ENCODE results near the gene GJB4.

The GJB4 gene

DNA sequence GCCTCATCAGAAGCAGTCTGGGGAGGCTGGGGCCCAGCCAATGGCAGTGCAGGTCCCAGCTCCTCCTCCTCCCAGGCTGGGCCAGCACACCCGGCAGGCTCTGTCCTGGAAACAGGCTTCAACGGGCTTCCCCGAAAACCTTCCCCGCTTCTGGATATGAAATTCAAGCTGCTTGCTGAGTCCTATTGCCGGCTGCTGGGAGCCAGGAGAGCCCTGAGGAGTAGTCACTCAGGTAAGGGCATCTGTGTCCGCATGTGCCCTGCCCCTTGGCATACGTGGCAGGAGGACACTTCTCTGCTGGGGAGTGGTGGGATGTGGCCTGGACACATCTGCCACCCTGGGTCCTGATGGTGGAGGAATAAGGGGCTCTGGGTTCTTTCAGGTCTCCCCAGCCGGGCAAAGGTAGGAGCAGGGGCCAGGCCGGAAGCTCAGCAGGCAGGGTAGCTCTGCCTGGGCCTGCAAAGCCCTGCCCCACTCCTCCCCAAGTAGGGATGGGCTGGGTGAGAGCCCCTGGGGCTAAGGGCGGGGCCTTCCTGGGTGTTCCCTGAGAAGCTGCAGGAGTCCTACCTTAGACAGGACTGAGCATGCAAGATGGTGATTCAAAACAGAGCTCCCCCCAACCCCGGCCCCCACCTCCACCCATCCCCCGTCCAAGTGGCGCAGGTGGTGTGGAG lies 4.4 kb upstream of the GJB4 start, which contains the start of gene GJB5:
TSS of gene GJB5 (plus strand) at position 84 of the 674 bp plus-strand sequence. CDS start 2,284 bp downstream, outside the sequence.
- CTCF ChIA-PET = interaction anchor here (5.4 kb wide), 1 partner anchor 12 kb away, joined by 31 read pairs; no protein-coding TSS in a partner anchor
- TF ChIP-seq, protein P1, sequence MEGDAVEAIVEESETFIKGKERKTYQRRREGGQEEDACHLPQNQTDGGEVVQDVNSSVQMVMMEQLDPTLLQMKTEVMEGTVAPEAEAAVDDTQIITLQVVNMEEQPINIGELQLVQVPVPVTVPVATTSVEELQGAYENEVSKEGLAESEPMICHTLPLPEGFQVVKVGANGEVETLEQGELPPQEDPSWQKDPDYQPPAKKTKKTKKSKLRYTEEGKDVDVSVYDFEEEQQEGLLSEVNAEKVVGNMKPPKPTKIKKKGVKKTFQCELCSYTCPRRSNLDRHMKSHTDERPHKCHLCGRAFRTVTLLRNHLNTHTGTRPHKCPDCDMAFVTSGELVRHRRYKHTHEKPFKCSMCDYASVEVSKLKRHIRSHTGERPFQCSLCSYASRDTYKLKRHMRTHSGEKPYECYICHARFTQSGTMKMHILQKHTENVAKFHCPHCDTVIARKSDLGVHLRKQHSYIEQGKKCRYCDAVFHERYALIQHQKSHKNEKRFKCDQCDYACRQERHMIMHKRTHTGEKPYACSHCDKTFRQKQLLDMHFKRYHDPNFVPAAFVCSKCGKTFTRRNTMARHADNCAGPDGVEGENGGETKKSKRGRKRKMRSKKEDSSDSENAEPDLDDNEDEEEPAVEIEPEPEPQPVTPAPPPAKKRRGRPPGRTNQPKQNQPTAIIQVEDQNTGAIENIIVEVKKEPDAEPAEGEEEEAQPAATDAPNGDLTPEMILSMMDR (IDR thresholded peaks at IDR 0.05; ENCODE audit: control extremely low read depth, extremely low read depth, low read depth, missing control alignments) = no peak
- POLR2A ChIA-PET = no interaction called here
- no peak for DNase-seq (ENCODE audit: extremely low spot score)

DNA sequence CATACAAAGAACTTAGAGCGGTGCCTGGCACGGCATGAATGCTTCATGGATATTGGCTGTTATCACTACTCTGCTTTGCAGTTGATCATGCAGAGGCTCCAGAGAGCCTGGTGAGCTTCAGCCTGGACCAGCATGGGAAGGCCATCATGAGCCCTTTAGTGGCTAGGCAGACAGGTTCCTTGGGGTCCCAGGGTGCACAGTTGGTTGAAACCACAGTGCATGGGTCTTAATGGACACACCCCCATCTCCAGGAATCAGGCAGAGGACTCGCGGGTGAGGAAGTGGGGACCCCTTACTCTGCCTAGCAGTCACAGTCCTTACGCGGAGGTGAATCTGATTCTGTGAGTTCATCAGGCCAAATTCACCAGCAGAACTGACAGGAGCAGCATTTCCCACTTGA lies 3.6 kb upstream of the GJB4 start:
- ChIA-PET CTCF (no interaction called here), POLR2A (no interaction called here)
- no peak for DNase-seq (ENCODE audit: extremely low spot score)
- TF ChIP-seq, protein P1 (IDR thresholded peaks at IDR 0.05; ENCODE audit: control extremely low read depth, extremely low read depth, low read depth, missing control alignments) = no peak

GRCh38 chr1:34757386-34757785 lies 2.2 kb upstream of the GJB4 start:
- no peak for DNase-seq (ENCODE audit: extremely low spot score)
- ChIA-PET CTCF (interaction anchor here (1.9 kb wide), 1 partner anchor 15 kb away, joined by 13 read pairs; no protein-coding TSS in a partner anchor), POLR2A (no interaction called here)
- TF ChIP-seq, protein P1 (IDR thresholded peaks at IDR 0.05; ENCODE audit: control extremely low read depth, extremely low read depth, low read depth, missing control alignments) = no peak

GRCh38 chr1:34758751-34759150 lies 789 bp upstream of the GJB4 start:
- ChIA-PET CTCF (interaction anchor here (2.1 kb wide), 1 partner anchor 16 kb away, joined by 7 read pairs; no protein-coding TSS in a partner anchor), POLR2A (no interaction called here)
- DNase-seq (ENCODE audit: extremely low spot score) = no peak
- TF ChIP-seq, protein P1 (IDR thresholded peaks at IDR 0.05; ENCODE audit: control extremely low read depth, extremely low read depth, low read depth, missing control alignments) = no peak

DNA sequence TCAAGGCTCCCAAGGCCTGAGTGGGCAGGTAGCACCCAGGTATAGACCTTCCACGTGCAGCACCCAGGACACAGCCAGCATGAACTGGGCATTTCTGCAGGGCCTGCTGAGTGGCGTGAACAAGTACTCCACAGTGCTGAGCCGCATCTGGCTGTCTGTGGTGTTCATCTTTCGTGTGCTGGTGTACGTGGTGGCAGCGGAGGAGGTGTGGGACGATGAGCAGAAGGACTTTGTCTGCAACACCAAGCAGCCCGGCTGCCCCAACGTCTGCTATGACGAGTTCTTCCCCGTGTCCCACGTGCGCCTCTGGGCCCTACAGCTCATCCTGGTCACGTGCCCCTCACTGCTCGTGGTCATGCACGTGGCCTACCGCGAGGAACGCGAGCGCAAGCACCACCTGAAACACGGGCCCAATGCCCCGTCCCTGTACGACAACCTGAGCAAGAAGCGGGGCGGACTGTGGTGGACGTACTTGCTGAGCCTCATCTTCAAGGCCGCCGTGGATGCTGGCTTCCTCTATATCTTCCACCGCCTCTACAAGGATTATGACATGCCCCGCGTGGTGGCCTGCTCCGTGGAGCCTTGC lies 1.7 kb downstream of the GJB4 start:
- TF ChIP-seq, protein P1 (IDR thresholded peaks at IDR 0.05; ENCODE audit: control extremely low read depth, extremely low read depth, low read depth, missing control alignments) = no peak
- ChIA-PET CTCF (no interaction called here), POLR2A (no interaction called here)
- no peak for DNase-seq (ENCODE audit: extremely low spot score)

DNA sequence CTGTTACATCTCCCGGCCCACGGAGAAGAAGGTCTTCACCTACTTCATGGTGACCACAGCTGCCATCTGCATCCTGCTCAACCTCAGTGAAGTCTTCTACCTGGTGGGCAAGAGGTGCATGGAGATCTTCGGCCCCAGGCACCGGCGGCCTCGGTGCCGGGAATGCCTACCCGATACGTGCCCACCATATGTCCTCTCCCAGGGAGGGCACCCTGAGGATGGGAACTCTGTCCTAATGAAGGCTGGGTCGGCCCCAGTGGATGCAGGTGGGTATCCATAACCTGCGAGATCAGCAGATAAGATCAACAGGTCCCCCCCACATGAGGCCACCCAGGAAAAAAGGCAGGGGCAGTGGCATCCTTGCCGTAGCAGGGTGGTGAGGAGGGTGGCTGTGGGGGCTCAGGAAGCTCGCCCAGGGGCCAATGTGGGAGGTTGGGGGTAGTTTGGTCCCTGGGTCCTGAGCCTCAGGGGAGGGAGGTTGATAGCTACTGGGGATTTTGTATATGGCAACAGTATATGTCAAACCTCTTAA lies 2.3 kb downstream of the GJB4 start:
- TF ChIP-seq, protein P1 (IDR thresholded peaks at IDR 0.05; ENCODE audit: control extremely low read depth, extremely low read depth, low read depth, missing control alignments) = no peak
- CTCF ChIA-PET = no interaction called here
- POLR2A ChIA-PET = no interaction called here
- no peak for DNase-seq (ENCODE audit: extremely low spot score)
